HepG2 (cell line): ENCODE results near the gene TST. TPM values are rescaled to one million over a fixed set of nuclear protein-coding genes. Genes with fewer than 3 reads are reported as not detected.
A peak's percentile ranks its signal among the peaks of the same experiment; 100 is the strongest.

ENCODE experiments used
- ATF7-NPFF ChIP-seq: sonication (generic); formaldehyde crosslinking; IDR thresholded peaks from 2 replicates; pipeline ENCODE4 v1.8.1; 2023; ENCODE audit warnings: mild to moderate bottlenecking, low read depth, missing genetic modification reagents, moderate library complexity
- CHCHD3 ChIP-seq: sonication (generic); formaldehyde crosslinking; IDR thresholded peaks from 2 replicates; pipeline ENCODE4 v1.8.0; 2022; ENCODE audit warnings: mild to moderate bottlenecking, missing genetic modification reagents, moderate library complexity
- GATAD2A ChIP-seq: IDR thresholded peaks from 2 replicates; pipeline ENCODE4 v1.6.1; 2016
- HOXA3 ChIP-seq: sonication (generic); formaldehyde crosslinking; IDR thresholded peaks from 2 replicates; pipeline ENCODE4 v1.5.0; 2020; ENCODE audit warnings: missing genetic modification reagents
- IRX3 ChIP-seq: sonication (generic); formaldehyde crosslinking; IDR thresholded peaks from 2 replicates; pipeline ENCODE4 v1.8.1; 2023; ENCODE audit warnings: mild to moderate bottlenecking, low read depth, missing genetic modification reagents, borderline replicate concordance
- KLF16 ChIP-seq, 2 experiments: sonication (generic) in 1 of 2; formaldehyde crosslinking in 1 of 2; IDR thresholded peaks; 2 replicates each; pipeline versions ENCODE4 v1.6.1 to v1.8.0; 2016 to 2023; ENCODE audit warnings: missing genetic modification reagents in 2 of 2, missing compliant biosample characterization in 1 of 2
- MLLT10 ChIP-seq: sonication (generic); formaldehyde crosslinking; IDR thresholded peaks from 2 replicates; pipeline ENCODE4 v1.4.0; 2020; ENCODE audit warnings: missing genetic modification reagents
- RORA ChIP-seq: sonication (generic); formaldehyde crosslinking; IDR thresholded peaks from 2 replicates; pipeline ENCODE4 v1.5.0; 2020; ENCODE audit warnings: mild to moderate bottlenecking, missing genetic modification reagents, moderate library complexity
- SETDB1 ChIP-seq: sonication (generic); formaldehyde crosslinking; IDR thresholded peaks from 2 replicates; pipeline ENCODE4 v1.5.1; 2020; ENCODE audit warnings: missing genetic modification reagents, mild to moderate bottlenecking, borderline replicate concordance
- SOX5 ChIP-seq: IDR thresholded peaks from 2 replicates; pipeline ENCODE4 v1.6.1; 2016; ENCODE audit warnings: borderline replicate concordance
- SP4 ChIP-seq: sonication (generic); formaldehyde crosslinking; IDR thresholded peaks from 2 replicates; pipeline ENCODE4 v1.8.1; 2023; ENCODE audit warnings: mild to moderate bottlenecking, missing genetic modification reagents
- TOPORS ChIP-seq: sonication (generic); formaldehyde crosslinking; IDR thresholded peaks from 2 replicates; pipeline ENCODE4 v1.8.0; 2023; ENCODE audit warnings: mild to moderate bottlenecking, missing genetic modification reagents
- ZBTB1 ChIP-seq: sonication (generic); formaldehyde crosslinking; IDR thresholded peaks from 2 replicates; pipeline ENCODE4 v1.4.0; 2020; ENCODE audit warnings: missing genetic modification reagents, borderline replicate concordance
- ZFY ChIP-seq: sonication (generic); formaldehyde crosslinking; IDR thresholded peaks from 2 replicates; pipeline ENCODE4 v1.4.0; 2020; ENCODE audit warnings: missing genetic modification reagents
- ZNF350 ChIP-seq: sonication (generic); formaldehyde crosslinking; IDR thresholded peaks from 2 replicates; pipeline ENCODE4 v1.4.0; 2020; ENCODE audit warnings: mild to moderate bottlenecking, low read depth, missing genetic modification reagents, borderline replicate concordance
- ZNF563 ChIP-seq: sonication (generic); formaldehyde crosslinking; IDR thresholded peaks from 2 replicates; pipeline ENCODE4 v1.8.0; 2022; ENCODE audit warnings: mild to moderate bottlenecking, moderate library complexity, missing genetic modification reagents
- ZNF678 ChIP-seq: sonication (generic); formaldehyde crosslinking; IDR thresholded peaks from 2 replicates; pipeline ENCODE4 v1.4.0; 2020; ENCODE audit warnings: mild to moderate bottlenecking, missing genetic modification reagents
- ZNF768 ChIP-seq: sonication (generic); formaldehyde crosslinking; IDR thresholded peaks from 2 replicates; pipeline ENCODE4 v1.4.0; 2020; ENCODE audit warnings: missing genetic modification reagents
- ZNF776 ChIP-seq: sonication (generic); formaldehyde crosslinking; IDR thresholded peaks from 2 replicates; pipeline ENCODE4 v1.4.0; 2020; ENCODE audit warnings: mild to moderate bottlenecking, missing genetic modification reagents
- polyA plus RNA-seq, 8 experiments: library from polyadenylated mRNA; depleted of rRNA in 3 of 8; stranded (reverse) in 7 of 8; unstranded in 1 of 8; fragments of >200 nt; fragmentation: Illumina TruSeq in 4 of 8; extraction: Trizol in 4 of 8; gene quantifications; 2 replicates each; pipeline versions ENCODE4 v1.2.1 to v1.2.3, GENCODE V29; 2011 to 2016; ENCODE audit warnings: low read depth in 4 of 8, missing spikeins in 1 of 8, mixed read lengths in 1 of 8; ENCODE audit not compliant: insufficient read depth in 1 of 8
- total RNA-seq, 5 experiments: library from RNA; depleted of rRNA; stranded (reverse); fragments of >200 nt; fragmentation: Illumina TruSeq; extraction: Trizol; gene quantifications; 2 replicates each; pipeline ENCODE4 v1.2.3, GENCODE V29; 2016; ENCODE audit warnings: low read depth in 1 of 5
- TF ChIP-seq, protein P1 (sequence below): sonication (generic); formaldehyde crosslinking; conservative IDR thresholded peaks from 2 replicates; pipeline ENCODE4 v1.4.0; 2020; ENCODE audit warnings: mild to moderate bottlenecking, missing genetic modification reagents, moderate library complexity
- TF ChIP-seq, protein P2 (sequence below): sonication (generic); formaldehyde crosslinking; IDR thresholded peaks from 2 replicates; pipeline ENCODE4; 2020; ENCODE audit warnings: missing genetic modification reagents, mild to moderate bottlenecking, borderline replicate concordance
- TF ChIP-seq, protein P3 (sequence below): sonication (generic); formaldehyde crosslinking; IDR thresholded peaks from 2 replicates; pipeline ENCODE4 v1.8.0; 2022; ENCODE audit warnings: mild to moderate bottlenecking, missing genetic modification reagents, borderline replicate concordance

TST gene
- total and polyA plus RNA-seq, 2 of the 13 experiments (the other 11 are each of a cell fraction or from before 2014, with no cell fraction given), result 44.6 to 63.6 TPM

DNA sequence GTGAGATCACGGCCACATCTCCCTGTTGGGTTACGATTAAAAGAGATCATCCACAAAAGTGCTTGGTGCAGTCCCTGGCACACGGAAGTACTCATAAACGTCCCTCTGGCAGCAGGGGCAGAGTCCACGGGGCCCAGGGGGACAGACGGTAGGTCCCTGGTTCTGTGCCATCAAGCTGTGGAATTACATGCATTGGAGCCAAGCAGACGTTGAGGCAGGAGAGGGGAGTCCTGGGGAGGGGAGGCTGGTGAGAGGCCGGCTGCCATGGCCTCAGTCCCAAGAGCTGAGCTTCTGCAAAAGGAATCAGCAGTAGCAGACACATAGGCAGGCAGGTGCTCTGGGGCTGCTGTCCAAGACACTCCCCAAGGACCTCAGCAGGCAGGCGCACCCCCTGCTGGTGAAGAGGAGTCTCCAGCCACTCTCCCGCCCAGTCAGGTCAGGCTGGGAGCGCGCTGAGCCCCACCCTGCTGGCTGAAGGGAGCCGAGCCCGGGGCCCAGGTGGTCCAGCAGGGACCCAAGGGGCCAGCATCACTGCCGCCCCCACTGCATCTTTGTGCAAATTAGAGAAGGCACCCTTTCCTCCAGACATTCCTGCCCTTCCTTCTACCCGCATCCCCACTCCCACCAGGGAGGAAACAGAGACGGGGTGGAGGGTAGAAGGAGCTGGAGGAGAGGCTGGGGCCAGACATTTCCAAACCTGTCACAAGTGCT is 24.7 kb upstream of the TST start (continued):
- TF ChIP-seq, protein P1, sequence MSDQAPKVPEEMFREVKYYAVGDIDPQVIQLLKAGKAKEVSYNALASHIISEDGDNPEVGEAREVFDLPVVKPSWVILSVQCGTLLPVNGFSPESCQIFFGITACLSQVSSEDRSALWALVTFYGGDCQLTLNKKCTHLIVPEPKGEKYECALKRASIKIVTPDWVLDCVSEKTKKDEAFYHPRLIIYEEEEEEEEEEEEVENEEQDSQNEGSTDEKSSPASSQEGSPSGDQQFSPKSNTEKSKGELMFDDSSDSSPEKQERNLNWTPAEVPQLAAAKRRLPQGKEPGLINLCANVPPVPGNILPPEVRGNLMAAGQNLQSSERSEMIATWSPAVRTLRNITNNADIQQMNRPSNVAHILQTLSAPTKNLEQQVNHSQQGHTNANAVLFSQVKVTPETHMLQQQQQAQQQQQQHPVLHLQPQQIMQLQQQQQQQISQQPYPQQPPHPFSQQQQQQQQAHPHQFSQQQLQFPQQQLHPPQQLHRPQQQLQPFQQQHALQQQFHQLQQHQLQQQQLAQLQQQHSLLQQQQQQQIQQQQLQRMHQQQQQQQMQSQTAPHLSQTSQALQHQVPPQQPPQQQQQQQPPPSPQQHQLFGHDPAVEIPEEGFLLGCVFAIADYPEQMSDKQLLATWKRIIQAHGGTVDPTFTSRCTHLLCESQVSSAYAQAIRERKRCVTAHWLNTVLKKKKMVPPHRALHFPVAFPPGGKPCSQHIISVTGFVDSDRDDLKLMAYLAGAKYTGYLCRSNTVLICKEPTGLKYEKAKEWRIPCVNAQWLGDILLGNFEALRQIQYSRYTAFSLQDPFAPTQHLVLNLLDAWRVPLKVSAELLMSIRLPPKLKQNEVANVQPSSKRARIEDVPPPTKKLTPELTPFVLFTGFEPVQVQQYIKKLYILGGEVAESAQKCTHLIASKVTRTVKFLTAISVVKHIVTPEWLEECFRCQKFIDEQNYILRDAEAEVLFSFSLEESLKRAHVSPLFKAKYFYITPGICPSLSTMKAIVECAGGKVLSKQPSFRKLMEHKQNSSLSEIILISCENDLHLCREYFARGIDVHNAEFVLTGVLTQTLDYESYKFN (CRISPR knock-in tag), result peak; percentile 91
- no peak for TF ChIP-seq IRX3
- TF ChIP-seq ZNF563 (CRISPR knock-in tag), result peak; percentile 41; the same call in 1 of the 2 replicates
- TF ChIP-seq, protein P2, sequence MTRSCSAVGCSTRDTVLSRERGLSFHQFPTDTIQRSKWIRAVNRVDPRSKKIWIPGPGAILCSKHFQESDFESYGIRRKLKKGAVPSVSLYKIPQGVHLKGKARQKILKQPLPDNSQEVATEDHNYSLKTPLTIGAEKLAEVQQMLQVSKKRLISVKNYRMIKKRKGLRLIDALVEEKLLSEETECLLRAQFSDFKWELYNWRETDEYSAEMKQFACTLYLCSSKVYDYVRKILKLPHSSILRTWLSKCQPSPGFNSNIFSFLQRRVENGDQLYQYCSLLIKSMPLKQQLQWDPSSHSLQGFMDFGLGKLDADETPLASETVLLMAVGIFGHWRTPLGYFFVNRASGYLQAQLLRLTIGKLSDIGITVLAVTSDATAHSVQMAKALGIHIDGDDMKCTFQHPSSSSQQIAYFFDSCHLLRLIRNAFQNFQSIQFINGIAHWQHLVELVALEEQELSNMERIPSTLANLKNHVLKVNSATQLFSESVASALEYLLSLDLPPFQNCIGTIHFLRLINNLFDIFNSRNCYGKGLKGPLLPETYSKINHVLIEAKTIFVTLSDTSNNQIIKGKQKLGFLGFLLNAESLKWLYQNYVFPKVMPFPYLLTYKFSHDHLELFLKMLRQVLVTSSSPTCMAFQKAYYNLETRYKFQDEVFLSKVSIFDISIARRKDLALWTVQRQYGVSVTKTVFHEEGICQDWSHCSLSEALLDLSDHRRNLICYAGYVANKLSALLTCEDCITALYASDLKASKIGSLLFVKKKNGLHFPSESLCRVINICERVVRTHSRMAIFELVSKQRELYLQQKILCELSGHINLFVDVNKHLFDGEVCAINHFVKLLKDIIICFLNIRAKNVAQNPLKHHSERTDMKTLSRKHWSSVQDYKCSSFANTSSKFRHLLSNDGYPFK (CRISPR knock-in tag), result peak; percentile 46; the same call in 1 of the 2 replicates
- no peak for TF ChIP-seq SETDB1 (CRISPR knock-in tag)
- no peak for TF ChIP-seq ZBTB1 (CRISPR knock-in tag)
- TF ChIP-seq SP4, result peak; percentile 59; the same call in 1 of the 2 replicates
- peak in 1 of 2 experiments; percentile 49; a peak in 1 of 4 replicates for TF ChIP-seq KLF16 (CRISPR knock-in tag; IDR thresholded peaks at IDR 0.05)
- TF ChIP-seq ZNF768 (CRISPR knock-in tag), result peak; percentile 62; the same call in 1 of the 2 replicates
- TF ChIP-seq TOPORS, result 0 out of 2 replicates have a peak, but pooled peaks have one; percentile 25
- TF ChIP-seq RORA (CRISPR knock-in tag), result no peak
- TF ChIP-seq HOXA3 (CRISPR knock-in tag), result peak; percentile 67; the same call in 1 of the 2 replicates
- peak; percentile 77 for TF ChIP-seq ZNF350
- no peak for TF ChIP-seq CHCHD3 (CRISPR knock-in tag)
- TF ChIP-seq, protein P3, sequence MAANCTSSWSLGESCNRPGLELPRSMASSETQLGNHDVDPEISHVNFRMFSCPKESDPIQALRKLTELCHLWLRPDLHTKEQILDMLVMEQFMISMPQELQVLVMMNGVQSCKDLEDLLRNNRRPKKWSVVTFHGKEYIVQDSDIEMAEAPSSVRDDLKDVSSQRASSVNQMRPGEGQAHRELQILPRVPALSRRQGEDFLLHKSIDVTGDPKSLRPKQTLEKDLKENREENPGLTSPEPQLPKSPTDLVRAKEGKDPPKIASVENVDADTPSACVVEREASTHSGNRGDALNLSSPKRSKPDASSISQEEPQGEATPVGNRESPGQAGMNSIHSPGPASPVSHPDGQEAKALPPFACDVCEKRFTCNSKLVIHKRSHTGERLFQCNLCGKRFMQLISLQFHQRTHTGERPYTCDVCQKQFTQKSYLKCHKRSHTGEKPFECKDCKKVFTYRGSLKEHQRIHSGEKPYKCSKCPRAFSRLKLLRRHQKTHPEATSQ, result 0 out of 2 replicates have a peak, but pooled peaks have one; percentile 22
- 0 out of 2 replicates have a peak, but pooled peaks have one; percentile 83 for TF ChIP-seq ZNF678 (CRISPR knock-in tag)
- TF ChIP-seq ZFY, result peak; percentile 48; the same call in 1 of the 2 replicates
- TF ChIP-seq ZNF776 (CRISPR knock-in tag), result 0 out of 2 replicates have a peak, but pooled peaks have one; percentile 49
- TF ChIP-seq ATF7-NPFF (CRISPR knock-in tag), result peak; percentile 75; the same call in 1 of the 2 replicates
- no peak for TF ChIP-seq MLLT10 (CRISPR knock-in tag)
- TF ChIP-seq GATAD2A (CRISPR knock-in tag), result peak; percentile 66; the same call in 1 of the 2 replicates
- 0 out of 2 replicates have a peak, but pooled peaks have one; percentile 19 for TF ChIP-seq SOX5
